IMR-90 (cell line): ENCODE measurements around the gene MAP3K15. TPM values are rescaled to one million over a fixed set of nuclear protein-coding genes. Genes with fewer than 3 reads are reported as not detected.

Experiments used
- ATAC-seq: fragments of 200-7000 bp; cut with Tn5 transposase; 2 replicates; pipeline ENCODE4 v1.9.1; 2020; ENCODE audit warnings: low read depth, mild to moderate bottlenecking, moderate library complexity
- BruUV-seq: library from RNA; stranded (reverse); fragments of 400-500 nt; replicated peaks from 2 replicates; lab custom pipeline; 2021; lab: Mats Ljungman, UMichigan
- CTCF ChIA-PET: fragments of 300-600 bp; formaldehyde crosslinking; extraction: SDS; loops from one replicate; lab custom pipeline; 2021; ENCODE audit warnings: antibody characterized with exemption; lab: Yijun Ruan, JAX
- POLR2A ChIA-PET: fragments of 300-600 bp; sonication (Branson Sonifier 250); formaldehyde crosslinking; loops from one replicate; lab custom pipeline; 2022; ENCODE audit warnings: antibody characterized with exemption; ENCODE audit not compliant: unreplicated experiment; lab: Charles Lee
- DNase-seq: peaks from one replicate; pipeline ENCODE4 v3.0.0; 2013
- H2AFZ ChIP-seq: replicated peaks from 2 replicates; pipeline ENCODE3; 2013; ENCODE audit warnings: low read length, mild to moderate bottlenecking; ENCODE audit not compliant: poor library complexity
- H2AK5ac ChIP-seq: 2 replicates; pipeline ENCODE4 v1.6.1; 2013; ENCODE audit warnings: low read depth, low read length, inconsistent platforms
- H2AK9ac ChIP-seq: replicated peaks from 2 replicates; pipeline ENCODE3; 2013; ENCODE audit warnings: mild to moderate bottlenecking, low read depth, low read length, moderate library complexity; ENCODE audit not compliant: poor library complexity
- H2BK120ac ChIP-seq: 2 replicates; pipeline ENCODE4 v1.6.1; 2013; ENCODE audit warnings: low read depth, low read length, inconsistent platforms
- H2BK15ac ChIP-seq: 3 replicates; pipeline ENCODE4 v1.6.1; 2013; ENCODE audit warnings: low read depth, low read length, inconsistent platforms
- H2BK20ac ChIP-seq: 2 replicates; pipeline ENCODE4 v1.6.1; 2013; ENCODE audit warnings: low read depth, mild to moderate bottlenecking, inconsistent platforms, low read length, moderate library complexity
- H2BK5ac ChIP-seq: 2 replicates; pipeline ENCODE4 v1.6.1; 2013; ENCODE audit warnings: mild to moderate bottlenecking, low read depth, low read length, inconsistent platforms; ENCODE audit not compliant: poor library complexity, severe bottlenecking
- H3K14ac ChIP-seq: replicated peaks from 2 replicates; pipeline ENCODE4 v1.6.1; 2013; ENCODE audit warnings: low read depth, low read length, inconsistent platforms
- H3K18ac ChIP-seq: 2 replicates; pipeline ENCODE4 v1.6.1; 2013; ENCODE audit warnings: low read depth, low read length, control low read depth
- H3K23ac ChIP-seq: 2 replicates; pipeline ENCODE4 v1.6.1; 2013; ENCODE audit warnings: low read depth, low read length, inconsistent platforms
- H3K27ac ChIP-seq: 2 replicates; pipeline ENCODE4 v1.5.1; 2013; ENCODE audit warnings: mild to moderate bottlenecking, control low read depth, low read length; ENCODE audit not compliant: insufficient read depth
- H3K27me3 ChIP-seq: 2 replicates; pipeline ENCODE4 v1.6.1; 2013; ENCODE audit warnings: low read length; ENCODE audit not compliant: control insufficient read depth, insufficient read depth
- H3K36me3 ChIP-seq: 2 replicates; pipeline ENCODE4 v1.6.1; 2013; ENCODE audit warnings: low read length, mixed read lengths; ENCODE audit not compliant: control insufficient read depth, insufficient read depth
- H3K4ac ChIP-seq: 2 replicates; pipeline ENCODE4 v1.6.1; 2013; ENCODE audit warnings: low read depth, low read length, inconsistent platforms
- H3K4me1 ChIP-seq: 2 replicates; pipeline ENCODE4 v1.6.1; 2013; ENCODE audit warnings: low read length, mixed read lengths; ENCODE audit not compliant: control insufficient read depth, insufficient read depth
- H3K4me2 ChIP-seq: 2 replicates; pipeline ENCODE4 v1.6.1; 2013; ENCODE audit warnings: low read depth, mild to moderate bottlenecking, control low read depth, low read length, moderate library complexity
- H3K4me3 ChIP-seq: 2 replicates; pipeline ENCODE4 v1.5.1; 2013; ENCODE audit warnings: low read depth, mild to moderate bottlenecking, control low read depth, low read length, moderate library complexity; ENCODE audit not compliant: insufficient read depth
- H3K56ac ChIP-seq: 2 replicates; pipeline ENCODE4 v1.6.1; 2013; ENCODE audit warnings: low read length, inconsistent platforms; ENCODE audit not compliant: insufficient read depth; ENCODE audit errors: extremely low read depth
- H3K79me1 ChIP-seq, 2 experiments: 2 replicates each; pipeline ENCODE4 v1.6.1; 2013; ENCODE audit warnings: low read length in 2 of 2, inconsistent platforms in 1 of 2, low read depth in 1 of 2
- H3K9ac ChIP-seq: 2 replicates; pipeline ENCODE4 v1.6.1; 2013; ENCODE audit warnings: low read depth, low read length, control low read depth
- H3K9me1 ChIP-seq: 2 replicates; pipeline ENCODE4 v1.6.1; 2013; ENCODE audit warnings: low read length, inconsistent platforms; ENCODE audit not compliant: insufficient read depth
- H3K9me3 ChIP-seq: 2 replicates; pipeline ENCODE4 v1.6.1; 2013; ENCODE audit warnings: low read length; ENCODE audit not compliant: control insufficient read depth, insufficient read depth
- H4K20me1 ChIP-seq: 2 replicates; pipeline ENCODE4 v1.6.1; 2013; ENCODE audit warnings: low read length, inconsistent platforms; ENCODE audit not compliant: insufficient read depth
- H4K5ac ChIP-seq: 2 replicates; pipeline ENCODE4 v1.6.1; 2013; ENCODE audit warnings: mild to moderate bottlenecking, low read depth, low read length, control low read depth
- H4K8ac ChIP-seq, 2 experiments: 2 replicates each; pipeline ENCODE4 v1.6.1; 2013; ENCODE audit warnings: low read depth in 2 of 2, low read length in 2 of 2, control low read depth in 1 of 2, inconsistent platforms in 1 of 2
- H4K91ac ChIP-seq: 2 replicates; pipeline ENCODE4 v1.6.1; 2013; ENCODE audit warnings: low read depth, low read length, inconsistent platforms; ENCODE audit not compliant: insufficient read depth
- CEBPB ChIP-seq: IDR thresholded peaks from 2 replicates; pipeline ENCODE4 v1.6.1; 2012; ENCODE audit warnings: low read depth, low read length, improper control_type of control experiment
- CHD1 ChIP-seq: IDR thresholded peaks from 2 replicates; pipeline ENCODE4 v1.6.1; 2012; ENCODE audit warnings: low read depth, low read length, improper control_type of control experiment
- FOS ChIP-seq: fragments of 150-350 bp; IDR thresholded peaks from 2 replicates; pipeline ENCODE4 v1.6.1; 2016; ENCODE audit warnings: low read depth, low read length
- MAFK ChIP-seq: IDR thresholded peaks from 2 replicates; pipeline ENCODE4 v1.6.1; 2012; ENCODE audit warnings: low read depth, low read length, improper control_type of control experiment
- MXI1 ChIP-seq: IDR thresholded peaks from 2 replicates; pipeline ENCODE4 v1.6.1; 2012; ENCODE audit warnings: low read depth, mild to moderate bottlenecking, low read length, moderate library complexity, borderline replicate concordance
- NFE2L2 ChIP-seq: fragments of 150-350 bp; IDR thresholded peaks from 2 replicates; pipeline ENCODE4 v1.6.1; 2016; ENCODE audit warnings: low read depth, mild to moderate bottlenecking, low read length
- POLR2A ChIP-seq: IDR thresholded peaks from 2 replicates; pipeline ENCODE4 v1.6.1; 2012; ENCODE audit warnings: mild to moderate bottlenecking, low read depth, low read length
- RFX5 ChIP-seq: IDR thresholded peaks from 2 replicates; pipeline ENCODE4 v1.8.0; 2012; ENCODE audit warnings: low read depth, mild to moderate bottlenecking, low read length, moderate library complexity
- SMC3 ChIP-seq: fragments of 150-350 bp; IDR thresholded peaks from 2 replicates; pipeline ENCODE4 v1.6.1; 2016; ENCODE audit warnings: low read depth, mild to moderate bottlenecking, antibody characterized with exemption, low read length, moderate library complexity
- WGBS, 2 experiments: methylation state at CpG; one replicate each; pipeline versions ENCODE4 v1.1.5 to v1.1.7; 2013; ENCODE audit warnings: missing lambda C conversion rate in 2 of 2; ENCODE audit not compliant: insufficient read length in 1 of 2; ENCODE audit errors: extremely low coverage in 2 of 2; 5-methylcytosine and 5-hydroxymethylcytosine counted together
- dilution Hi-C: fragments of 300-500 bp; cut with HindIII; formaldehyde crosslinking; loops from one replicate; pipeline ENCODE4 v1.14.3; 2018; ENCODE audit warnings: low sequenced_read_pairs; ENCODE audit not compliant: unreplicated experiment
- in situ Hi-C: fragments of 300-500 bp; cut with MboI; formaldehyde crosslinking; loops from 3 replicates; pipeline ENCODE4 v1.14.3; 2019; ENCODE audit warnings: low sequenced_read_pairs, inconsistent platforms, mixed read lengths
- intact Hi-C: fragments of 100-400 bp; cut with micrococcal nuclease; formaldehyde crosslinking; loops from 2 replicates; pipeline ENCODE4 v1.10.0; 2022
- polyA plus RNA-seq, 3 experiments: library from polyadenylated mRNA; depleted of rRNA; stranded (reverse); fragments of >200 nt; gene quantifications; 2 replicates each; pipeline ENCODE4 v1.2.3, GENCODE V29; 2012; ENCODE audit warnings: low replicate concordance in 1 of 3
- total RNA-seq: library from RNA; depleted of rRNA; stranded (reverse); fragments of >200 nt; gene quantifications from 2 replicates; pipeline ENCODE4 v1.2.3, GENCODE V29; 2012
- TF ChIP-seq, protein P1 (sequence below): fragments of 150-350 bp; IDR thresholded peaks from 2 replicates; pipeline ENCODE4 v1.6.1; 2017; ENCODE audit warnings: mild to moderate bottlenecking, antibody characterized with exemption, low read length, low read depth

MAP3K15 gene
- total and polyA plus RNA-seq, 2 of the 4 experiments (the other 2 are of a cell fraction) = under 0.01 to 0.10 TPM

DNA sequence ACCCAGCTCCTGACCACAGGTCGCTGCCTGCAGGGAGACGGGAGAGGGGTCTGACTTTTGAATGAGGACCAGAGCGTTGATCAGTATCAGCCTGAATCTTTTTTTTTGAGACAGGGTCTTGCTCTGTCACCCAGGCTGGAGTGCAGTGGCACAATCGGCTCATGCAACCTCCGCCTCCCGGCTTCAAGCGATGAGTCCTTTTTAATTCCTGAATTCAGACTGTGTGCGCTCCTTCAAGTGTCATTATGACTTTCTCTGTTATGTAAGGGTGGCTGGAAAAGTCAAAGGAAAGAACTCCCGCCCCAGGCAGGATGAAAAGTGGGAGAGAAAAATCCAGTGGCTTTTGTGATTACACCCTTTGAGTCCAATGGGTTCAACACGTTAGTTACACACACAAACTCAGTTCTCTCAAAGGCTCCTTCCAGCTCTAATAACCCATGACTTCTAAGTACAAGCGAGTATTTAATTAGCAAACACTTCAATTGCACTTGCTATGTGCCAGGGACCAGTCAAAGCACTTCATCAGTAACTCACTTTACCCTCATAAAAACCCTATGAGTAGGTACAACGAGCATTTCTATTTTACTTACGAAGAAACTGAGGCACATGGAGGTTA is 127.1 kb downstream of the MAP3K15 start:
- BruUV-seq = no TSS peak

More for the DNA sequence above, 127.1 kb downstream of the MAP3K15 start:
- H3K4me3 ChIP-seq = no peak overlapping the region
- WGBS, 2 experiments = 100% methylated on average over 1 of the region's 13 CpGs; no CpG with 5 or more reads in 1 of the 2 experiments
- H3K4me2 ChIP-seq = no peak overlapping the region
- no peak for TF ChIP-seq SMC3
- no peak for TF ChIP-seq FOS
- TF ChIP-seq NFE2L2 = no peak
- TF ChIP-seq CEBPB = no peak
- TF ChIP-seq MAFK = no peak
- TF ChIP-seq CHD1 = no peak
- no peak for TF ChIP-seq RFX5
- no peak for TF ChIP-seq MXI1
- TF ChIP-seq, protein P1, sequence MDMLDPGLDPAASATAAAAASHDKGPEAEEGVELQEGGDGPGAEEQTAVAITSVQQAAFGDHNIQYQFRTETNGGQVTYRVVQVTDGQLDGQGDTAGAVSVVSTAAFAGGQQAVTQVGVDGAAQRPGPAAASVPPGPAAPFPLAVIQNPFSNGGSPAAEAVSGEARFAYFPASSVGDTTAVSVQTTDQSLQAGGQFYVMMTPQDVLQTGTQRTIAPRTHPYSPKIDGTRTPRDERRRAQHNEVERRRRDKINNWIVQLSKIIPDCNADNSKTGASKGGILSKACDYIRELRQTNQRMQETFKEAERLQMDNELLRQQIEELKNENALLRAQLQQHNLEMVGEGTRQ = no peak
- no peak for TF ChIP-seq POLR2A
- no peaks in the 10 kb centered on the region for H3K27me3 ChIP-seq
- POLR2A ChIA-PET = no interaction called here
- no peaks in the 10 kb centered on the region for H3K36me3 ChIP-seq
- H3K27ac ChIP-seq = no peak overlapping the region
- H2BK120ac ChIP-seq = no peak overlapping the region
- H3K4ac ChIP-seq = no peak overlapping the region
- H2AK9ac ChIP-seq = no peak overlapping the region
- no peak overlapping the region for H2AFZ ChIP-seq
- in situ Hi-C loops = loop anchor here (25.0 kb wide), 1 partner anchor 674 kb away; no protein-coding TSS in a partner anchor
- dilution Hi-C loops = no loop called here
- CTCF ChIA-PET = interaction anchor here (1.5 kb wide), 1 partner anchor 16 kb away, joined by 4 read pairs; no protein-coding TSS in a partner anchor
- H4K91ac ChIP-seq = no peak overlapping the region
- H3K23ac ChIP-seq = no peak overlapping the region
- no peak overlapping the region for H3K18ac ChIP-seq
- no peaks in the 10 kb centered on the region for H3K4me1 ChIP-seq
- ATAC-seq = no peak
- no peak for DNase-seq
- no peaks in the 10 kb centered on the region for H3K79me1 ChIP-seq
- no peak overlapping the region for H4K8ac ChIP-seq
- intact Hi-C loops = no loop called here
- no peak overlapping the region for H3K14ac ChIP-seq
- no peaks in the 10 kb centered on the region for H3K9me1 ChIP-seq
- no peaks in the 10 kb centered on the region for H4K20me1 ChIP-seq
- H3K9ac ChIP-seq = no peak overlapping the region
- H4K5ac ChIP-seq = no peak overlapping the region
- no peak overlapping the region for H2BK15ac ChIP-seq
- no peak overlapping the region for H3K56ac ChIP-seq
- no peak overlapping the region for H2BK5ac ChIP-seq
- H3K9me3 ChIP-seq = no peaks in the 10 kb centered on the region
- no peak overlapping the region for H2BK20ac ChIP-seq
- no peak overlapping the region for H2AK5ac ChIP-seq
